Uterus (tissue), 4 donors: ENCODE results near the gene C1QTNF1. TPM values are rescaled to one million over a fixed set of nuclear protein-coding genes. Genes with fewer than 3 reads are reported as not detected.

ENCODE experiments used
- DNase-seq, 2 donors: peaks; one replicate each; pipeline ENCODE4 v3.0.0-alpha.2; 2019 to 2020
- H3K27ac ChIP-seq, 2 donors: fragments of 200-600 bp; sonication (generic); 1 replicate in 1 of 2; 2 replicates in 1 of 2; pipeline ENCODE4 v1.5.1; 2016 to 2018
- H3K27me3 ChIP-seq, 2 donors: fragments of 200-600 bp; sonication (generic); one replicate each; pipeline ENCODE4 v1.5.1; 2018 to 2019; ENCODE audit warnings: control low read depth in 1 of 2
- H3K36me3 ChIP-seq, 2 donors: fragments of 200-600 bp; sonication (generic); one replicate each; pipeline ENCODE4 v1.5.1; 2019; ENCODE audit warnings: control low read depth in 1 of 2
- H3K4me1 ChIP-seq, 2 donors: fragments of 200-600 bp; sonication (generic); one replicate each; pipeline ENCODE4 v1.5.1; 2018 to 2019; ENCODE audit warnings: control low read depth in 1 of 2
- H3K4me3 ChIP-seq, 2 donors: fragments of 200-600 bp; sonication (generic); 1 replicate in 1 of 2; 2 replicates in 1 of 2; pipeline ENCODE4 v1.5.1; 2018 to 2019; ENCODE audit warnings: mild to moderate bottlenecking in 1 of 2
- H3K9me3 ChIP-seq, 2 donors: fragments of 200-600 bp; sonication (generic); one replicate each; pipeline ENCODE4 v1.5.1; 2019; ENCODE audit warnings: control low read depth in 1 of 2
- CTCF ChIP-seq, 4 experiments: fragments of 200-600 bp in 2 of 4; fragments of 450-650 bp in 2 of 4; sonication (generic) in 2 of 4; IDR thresholded peaks; one replicate each; pipeline ENCODE4 v1.5.1; 2016 to 2019; ENCODE audit warnings: antibody characterized with exemption in 4 of 4, mild to moderate bottlenecking in 2 of 4, moderate library complexity in 1 of 4
- POLR2A ChIP-seq, 2 donors: fragments of 450-650 bp; IDR thresholded peaks; one replicate each; pipeline ENCODE4 v1.6.1; 2016; ENCODE audit warnings: antibody characterized with exemption in 2 of 2, mild to moderate bottlenecking in 1 of 2, moderate library complexity in 1 of 2
- intact Hi-C: fragments of 100-400 bp; cut with DNase I; formaldehyde crosslinking; loops from one replicate; pipeline ENCODE4 v1.15.1; 2023; ENCODE audit warnings: low total_unique reads
- total RNA-seq, 4 donors: library from RNA; depleted of rRNA in 3 of 4; stranded (reverse); fragments of >200 nt in 3 of 4; gene quantifications; one replicate each; pipeline versions ENCODE4 v1.1.0 to v1.2.4, GENCODE V29; 2014 to 2023
- donor health status: DM: yes; HTN: yes; CAD: no.

Gene C1QTNF1
- total RNA-seq, 4 donors from 2014 or later: 2.9 to 80.8 (median 39.6) TPM

GRCh38 chr17:79024901-79025737, 1.1 kb downstream of the C1QTNF1 start:
- H3K4me3 ChIP-seq: peak overlapping the region; percentile 51 to 55
- no peaks in the 10 kb centered on the region for H3K9me3 ChIP-seq
- intact Hi-C loops: no loop called here
- peak in 1 of 2 donors; percentile 27 for DNase-seq
- H3K4me1 ChIP-seq: peaks cover 7 to 23% of the 10 kb centered on the region in 2 donors
- H3K27ac ChIP-seq: peak overlapping the region; percentile 48 to 53
- no peaks in the 10 kb centered on the region for H3K36me3 ChIP-seq
- TF ChIP-seq POLR2A (IDR thresholded peaks at IDR 0.05) (no peak), CTCF (IDR thresholded peaks at IDR 0.05) (no peak)
- no peaks in the 10 kb centered on the region for H3K27me3 ChIP-seq

- Histone ChIP-seq H3K36me3 (no peaks in the 10 kb centered on the region), H3K9me3 (no peaks in the 10 kb centered on the region), H3K4me1 (peaks cover 7 to 20% of the 10 kb centered on the region in 2 donors), H3K27me3 (no peaks in the 10 kb centered on the region), H3K4me3 (no peak overlapping the region), H3K27ac (peak overlapping the region; percentile 48 to 53)
- peak in 1 of 2 donors; percentile 19 for DNase-seq
- intact Hi-C loops: no loop called here
- TF ChIP-seq POLR2A (IDR thresholded peaks at IDR 0.05): peak in 1 of 2 donors; percentile 30
- TF ChIP-seq CTCF (IDR thresholded peaks at IDR 0.05): no peak
Measured at GRCh38 chr17:79026376-79027273, 2.7 kb downstream of the C1QTNF1 start.

- H3K9me3 ChIP-seq: no peaks in the 10 kb centered on the region
- no peaks in the 10 kb centered on the region for H3K36me3 ChIP-seq
Measured at GRCh38 chr17:79027274-79027924, 3.4 kb downstream of the C1QTNF1 start.

GRCh38 chr17:79027925-79028491, 4.0 kb downstream of the C1QTNF1 start:
- Histone ChIP-seq H3K27ac (peak overlapping the region; percentile 48 to 53), H3K27me3 (no peaks in the 10 kb centered on the region), H3K4me1 (peaks cover 7 to 20% of the 10 kb centered on the region in 2 donors), H3K9me3 (no peaks in the 10 kb centered on the region), H3K4me3 (no peak overlapping the region), H3K36me3 (no peaks in the 10 kb centered on the region)
- peak; percentile 23 to 27 for DNase-seq
- TF ChIP-seq CTCF (IDR thresholded peaks at IDR 0.05) (no peak), POLR2A (IDR thresholded peaks at IDR 0.05) (no peak)
- intact Hi-C loops: no loop called here

More at GRCh38 chr17:79027274-79027924, 3.4 kb downstream of the C1QTNF1 start:
- no peak overlapping the region for H3K4me3 ChIP-seq
- H3K27ac ChIP-seq: peak overlapping the region; percentile 48 to 53
- H3K4me1 ChIP-seq: peaks cover 7 to 20% of the 10 kb centered on the region in 2 donors
- DNase-seq: peak; percentile 15 to 19
- no peaks in the 10 kb centered on the region for H3K27me3 ChIP-seq
- TF ChIP-seq CTCF (IDR thresholded peaks at IDR 0.05): no peak
- intact Hi-C loops: no loop called here
